Stomach (tissue), 4 donors: ENCODE data around the gene CDK17.

Experiments used
- CTCF ChIP-seq, 7 experiments: fragments of 450-650 bp in 4 of 7; fragments of 200-600 bp in 3 of 7; sonication (generic) in 3 of 7; IDR thresholded peaks; one replicate each; pipeline ENCODE4 v1.5.1; 2016 to 2019; ENCODE audit warnings: antibody characterized with exemption in 7 of 7, control low read depth in 2 of 7, mild to moderate bottlenecking in 1 of 7
- EP300 ChIP-seq: sonication (generic); formaldehyde crosslinking; IDR thresholded peaks from one replicate; pipeline ENCODE4 v1.6.1; 2017; ENCODE audit warnings: antibody characterized with exemption
- POLR2A ChIP-seq, 4 donors: fragments of 450-650 bp; IDR thresholded peaks; one replicate each; pipeline ENCODE4 v1.6.1; 2016; ENCODE audit warnings: antibody characterized with exemption in 4 of 4, control low read depth in 2 of 4, mild to moderate bottlenecking in 1 of 4, moderate library complexity in 1 of 4

DNA sequence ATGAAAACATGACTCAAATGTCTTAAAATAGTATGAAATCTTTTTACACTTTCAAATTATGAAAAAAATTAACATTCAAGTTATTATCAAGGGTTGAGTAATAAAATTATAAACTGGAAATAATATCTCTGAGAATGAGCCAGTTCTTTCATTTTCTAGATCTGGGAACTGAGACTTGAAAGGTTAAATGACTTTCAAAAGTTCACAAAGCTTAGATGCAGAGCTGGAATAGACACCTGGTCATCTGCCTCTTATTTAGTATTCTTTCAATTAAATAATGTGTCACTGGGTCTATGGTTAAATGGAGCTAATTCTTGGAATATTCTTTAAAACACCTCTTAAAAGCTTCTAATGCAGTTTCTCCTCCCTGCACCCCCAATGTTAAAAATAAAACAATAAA is 86.6 kb downstream of the CDK17 start:
- TF ChIP-seq CTCF (IDR thresholded peaks at IDR 0.05) (no peak), POLR2A (IDR thresholded peaks at IDR 0.05) (no peak), EP300 (no peak)
